Testis (tissue), 3 donors: ENCODE results near the gene TOP1. TPM values are rescaled to one million over a fixed set of nuclear protein-coding genes. Genes with fewer than 3 reads are reported as not detected.

Source experiments
- DNase-seq: peaks from one replicate; pipeline ENCODE4 v3.0.0-alpha.2; 2019
- H3K27ac ChIP-seq, 2 donors: fragments of 200-600 bp; sonication (generic); one replicate each; pipeline ENCODE4 v1.5.1; 2019
- H3K27me3 ChIP-seq: fragments of 200-600 bp; sonication (generic); one replicate; pipeline ENCODE4 v1.5.1; 2019
- H3K36me3 ChIP-seq: fragments of 200-600 bp; sonication (generic); one replicate; pipeline ENCODE4 v1.5.1; 2017; ENCODE audit warnings: low read depth; ENCODE audit errors: missing control alignments
- H3K4me1 ChIP-seq: fragments of 200-600 bp; sonication (generic); one replicate; pipeline ENCODE4 v1.5.1; 2019
- H3K4me3 ChIP-seq, 2 donors: fragments of 200-600 bp; sonication (generic); one replicate each; pipeline ENCODE4 v1.5.1; 2017 to 2019
- H3K9me3 ChIP-seq: fragments of 200-600 bp; sonication (generic); one replicate; pipeline ENCODE4 v1.5.1; 2017
- CTCF ChIP-seq, 3 experiments: fragments of 450-650 bp in 2 of 3; fragments of 200-600 bp in 1 of 3; sonication (generic) in 1 of 3; IDR thresholded peaks; one replicate each; pipeline ENCODE4 v1.5.1; 2016 to 2019; ENCODE audit warnings: antibody characterized with exemption in 3 of 3, mild to moderate bottlenecking in 2 of 3, moderate library complexity in 1 of 3
- POLR2A ChIP-seq: fragments of 450-650 bp; IDR thresholded peaks from one replicate; pipeline ENCODE4 v1.6.1; 2017; ENCODE audit warnings: antibody characterized with exemption, mild to moderate bottlenecking, moderate library complexity
- WGBS, 2 donors: methylation state at CpG; one replicate each; pipeline ENCODE4 v1.1.5; 2018; 5-methylcytosine and 5-hydroxymethylcytosine counted together
- intact Hi-C: fragments of 100-400 bp; cut with DNase I; formaldehyde crosslinking; loops from one replicate; pipeline ENCODE4 v1.15.1; 2023; ENCODE audit warnings: low total_unique reads
- polyA plus RNA-seq: library from polyadenylated mRNA; stranded (reverse); fragments of 350-450 nt; fragmentation: Illumina TruSeq; extraction: RNeasy Lipid Tissue Mini Kit (QIAGEN cat#74804); gene quantifications from one replicate; pipeline ENCODE4 v1.2.3, GENCODE V29; 2014; ENCODE audit warnings: low read depth, low replicate concordance; ENCODE audit not compliant: insufficient read depth
- total RNA-seq, 2 donors: library from RNA; depleted of rRNA; stranded (reverse); fragments of >200 nt; gene quantifications; one replicate each; pipeline ENCODE4 v1.2.3, GENCODE V29; 2016

The TOP1 gene
- total and polyA plus RNA-seq, 3 donors from 2014 or later = 12.1 to 36.6 (median 33.8) TPM

- DNase-seq = no peak
- Histone ChIP-seq H3K27ac (no peak overlapping the region), H3K9me3 (no peaks in the 10 kb centered on the region), H3K4me3 (no peak overlapping the region), H3K27me3 (no peaks in the 10 kb centered on the region), H3K4me1 (peaks cover 18% of the 10 kb centered on the region), H3K36me3 (no peaks in the 10 kb centered on the region)
- TF ChIP-seq POLR2A (no peak), CTCF (IDR thresholded peaks at IDR 0.05) (no peak)
- WGBS, 2 donors = 96 to 99% methylated on average over 10 to 13 of the region's 13 CpGs
- intact Hi-C loops = no loop called here
Observed at GRCh38 chr20:41006126-41006935, 22.3 kb upstream of the TOP1 start.

- intact Hi-C loops = no loop called here
- Histone ChIP-seq H3K27ac (no peak overlapping the region), H3K4me1 (peaks cover 18% of the 10 kb centered on the region)
Observed at GRCh38 chr20:41006936-41007474, 21.6 kb upstream of the TOP1 start.

GRCh38 chr20:41007481-41007880 lies 21.1 kb upstream of the TOP1 start:
- intact Hi-C loops = no loop called here
- Histone ChIP-seq H3K9me3 (no peaks in the 10 kb centered on the region), H3K36me3 (no peaks in the 10 kb centered on the region), H3K27ac (no peak overlapping the region), H3K4me1 (peaks cover 18% of the 10 kb centered on the region), H3K27me3 (no peaks in the 10 kb centered on the region), H3K4me3 (no peak overlapping the region)
- WGBS, 2 donors = 98% methylated on average over 3 of the region's 3 CpGs; no CpG with 5 or more reads in 1 of the 2 donors
- DNase-seq = no peak
- no peak for TF ChIP-seq POLR2A
- TF ChIP-seq CTCF (IDR thresholded peaks at IDR 0.05) = no peak

More at GRCh38 chr20:41006936-41007474, 21.6 kb upstream of the TOP1 start:
- Histone ChIP-seq H3K27me3 (no peaks in the 10 kb centered on the region), H3K9me3 (no peaks in the 10 kb centered on the region), H3K36me3 (no peaks in the 10 kb centered on the region), H3K4me3 (no peak overlapping the region)
- TF ChIP-seq CTCF (IDR thresholded peaks at IDR 0.05) = no peak
- no peak for TF ChIP-seq POLR2A
- no peak for DNase-seq
- 96 to 100% methylated on average over 2 of the region's 2 CpGs for WGBS, 2 donors

GRCh38 chr20:41009946-41010345 lies 18.7 kb upstream of the TOP1 start:
- H3K27ac ChIP-seq = no peak overlapping the region
- H3K36me3 ChIP-seq = no peaks in the 10 kb centered on the region
- DNase-seq = no peak
- H3K27me3 ChIP-seq = no peaks in the 10 kb centered on the region
- intact Hi-C loops = no loop called here
- 66 to 71% methylated on average over 3 of the region's 3 CpGs for WGBS, 2 donors
- no peak for TF ChIP-seq POLR2A
- TF ChIP-seq CTCF (IDR thresholded peaks at IDR 0.05) = no peak
- H3K4me3 ChIP-seq = no peak overlapping the region
- H3K9me3 ChIP-seq = no peaks in the 10 kb centered on the region
- H3K4me1 ChIP-seq = peaks cover 2% of the 10 kb centered on the region
